Central memory CD4-positive, alpha-beta T cell (primary cell): ENCODE data around the gene APBA1.

Experiments used
- DNase-seq: peaks from one replicate; pipeline ENCODE4 v3.0.0; 2022

The APBA1 gene

GRCh38 chr9:69516353-69517322 lies 155.5 kb downstream of the APBA1 start:
- no peak for DNase-seq

DNA sequence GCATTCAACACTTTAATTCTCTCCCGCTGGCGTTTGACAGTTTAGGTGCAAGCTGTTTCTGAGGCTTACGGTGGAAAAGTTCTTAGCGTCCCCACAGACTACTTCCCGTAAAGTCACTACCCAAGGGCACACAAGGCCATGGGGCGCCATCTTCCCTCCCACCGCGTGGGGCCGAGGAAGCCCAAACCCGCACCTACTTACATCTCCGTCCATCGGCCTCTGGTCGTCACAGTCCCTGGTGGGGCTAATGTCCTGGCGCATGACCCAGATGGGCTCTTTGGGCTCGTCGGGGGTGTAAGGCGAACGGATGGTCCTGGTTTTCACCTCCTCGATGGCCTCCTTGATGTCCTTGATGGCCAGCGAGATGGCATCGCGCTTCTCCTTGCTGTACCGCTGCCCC lies 156.4 kb downstream of the APBA1 start:
- no peak for DNase-seq

DNA sequence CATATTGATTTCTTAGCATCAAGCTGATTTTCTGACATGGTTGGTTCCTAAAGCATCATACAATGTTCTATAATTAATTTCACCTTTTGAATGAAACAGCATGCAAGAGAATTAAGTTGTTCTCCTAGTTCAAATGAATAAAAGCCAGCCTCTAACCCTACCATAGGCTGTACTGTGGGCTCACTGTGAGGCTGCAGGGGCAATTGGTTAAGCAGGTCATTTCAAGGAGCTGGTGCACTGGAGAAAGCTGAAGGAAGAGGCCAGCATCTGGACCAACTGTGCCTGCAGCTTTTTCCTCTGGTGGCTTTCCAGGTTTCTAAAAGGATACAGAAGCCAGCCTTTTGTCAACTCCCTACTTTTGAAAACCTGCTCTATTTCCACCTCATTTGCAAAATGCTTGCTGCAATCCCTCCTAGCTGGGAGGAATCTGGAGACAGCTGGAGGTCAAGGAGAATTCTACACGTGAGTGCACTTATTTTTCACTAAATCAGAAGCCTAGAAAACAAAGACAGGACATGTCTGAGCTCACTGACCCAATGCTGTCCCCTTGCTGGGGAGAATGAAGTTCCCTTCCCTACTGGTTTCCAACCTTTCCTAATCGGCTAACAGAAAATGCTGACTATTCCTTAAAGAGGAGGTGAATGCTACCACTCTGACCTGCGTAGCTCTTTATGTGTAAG lies 158.9 kb downstream of the APBA1 start:
- DNase-seq, result no peak

- no peak for DNase-seq
Measured at GRCh38 chr9:69504058-69504457, 168.1 kb downstream of the APBA1 start.

DNA sequence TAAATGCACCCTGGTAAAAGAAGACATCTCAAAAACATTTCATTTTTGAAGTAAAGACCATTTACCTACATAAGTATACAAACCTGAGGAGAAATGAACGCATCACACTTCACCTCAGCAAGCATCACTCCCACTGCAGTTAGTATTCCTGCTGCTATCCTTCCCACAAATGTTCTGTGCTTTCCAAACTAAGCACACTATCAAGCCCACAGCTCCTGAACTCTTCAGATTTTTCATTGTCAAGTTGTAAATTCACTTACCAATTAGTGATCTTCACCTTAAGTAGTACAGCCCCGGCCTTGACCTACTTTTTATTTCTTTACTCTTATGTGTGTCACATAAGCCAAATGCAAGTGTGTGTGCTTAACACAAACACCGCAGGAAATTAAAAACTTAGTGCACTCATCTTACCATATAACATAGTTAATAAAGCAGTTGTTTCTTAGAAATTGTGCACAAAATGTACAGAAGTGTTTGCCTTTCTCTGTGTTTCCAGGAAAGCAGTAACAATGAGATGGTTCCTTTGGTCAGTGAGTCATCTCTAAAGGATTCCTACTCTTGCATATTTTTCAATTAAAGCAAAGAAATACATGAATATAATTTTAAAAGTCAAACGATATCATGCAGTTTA lies 169.4 kb downstream of the APBA1 start:
- DNase-seq, result no peak

- no peak for DNase-seq
Measured at GRCh38 chr9:69500896-69501295, 171.3 kb downstream of the APBA1 start.

- DNase-seq, result no peak
Measured at GRCh38 chr9:69499959-69500358, 172.2 kb downstream of the APBA1 start.

DNA sequence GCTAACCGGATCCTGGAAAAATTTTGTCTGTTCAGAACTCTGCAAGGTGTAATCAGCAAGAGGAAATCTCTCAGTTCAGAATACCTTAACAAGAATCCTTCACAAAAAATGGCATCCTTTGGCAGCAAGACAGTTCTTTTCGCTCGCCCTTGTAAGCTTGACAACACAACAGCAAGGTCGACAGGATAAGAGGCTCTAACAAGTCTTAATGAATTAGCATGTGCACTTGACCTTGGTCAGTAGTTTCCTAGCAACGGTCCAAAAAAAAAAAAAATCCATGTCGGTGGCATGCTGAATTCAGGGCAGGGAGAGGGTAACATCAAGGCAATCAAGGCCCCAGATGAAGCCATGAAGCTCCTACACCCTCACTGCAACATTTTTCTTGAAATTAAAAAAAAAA lies 172.8 kb downstream of the APBA1 start:
- no peak for DNase-seq

DNA sequence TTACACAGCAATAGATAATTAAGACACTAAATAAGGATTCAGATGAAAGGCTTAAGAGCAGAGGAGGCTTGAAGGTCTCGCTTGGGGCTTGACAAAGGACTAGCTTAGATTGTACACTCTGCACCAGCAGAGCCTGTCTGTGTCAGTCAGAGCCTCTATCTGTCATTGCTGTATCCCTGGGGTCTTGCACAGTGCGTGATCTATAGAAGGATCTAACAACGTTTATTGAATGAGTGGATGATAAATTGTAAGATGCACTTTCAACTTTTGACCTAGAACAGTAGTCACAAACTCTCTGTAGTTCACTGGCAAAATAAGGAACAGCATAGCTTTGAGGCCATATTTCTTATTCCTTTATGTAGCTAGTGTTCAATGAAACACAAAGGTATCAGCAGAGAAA lies 173.7 kb downstream of the APBA1 start:
- DNase-seq, result no peak

DNA sequence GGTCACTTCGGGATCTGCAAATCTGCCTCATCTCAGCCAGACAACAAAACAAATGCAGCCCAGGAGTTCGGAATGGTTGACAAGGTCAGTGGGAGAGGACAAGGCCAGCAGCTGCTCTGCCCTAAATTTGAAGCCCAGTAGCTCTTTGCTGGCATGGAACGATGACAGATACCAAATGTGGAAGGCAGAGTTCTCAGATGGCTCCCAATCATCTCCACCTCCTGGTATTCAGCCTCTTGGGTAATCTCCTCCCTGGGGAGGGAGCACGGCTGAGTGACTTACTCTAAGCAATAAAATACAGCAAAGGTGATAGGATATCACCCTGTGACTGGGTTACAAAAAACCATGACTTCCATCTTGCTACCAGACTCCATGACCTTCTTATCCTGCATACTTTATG lies 174.4 kb downstream of the APBA1 start:
- DNase-seq, result no peak

DNA sequence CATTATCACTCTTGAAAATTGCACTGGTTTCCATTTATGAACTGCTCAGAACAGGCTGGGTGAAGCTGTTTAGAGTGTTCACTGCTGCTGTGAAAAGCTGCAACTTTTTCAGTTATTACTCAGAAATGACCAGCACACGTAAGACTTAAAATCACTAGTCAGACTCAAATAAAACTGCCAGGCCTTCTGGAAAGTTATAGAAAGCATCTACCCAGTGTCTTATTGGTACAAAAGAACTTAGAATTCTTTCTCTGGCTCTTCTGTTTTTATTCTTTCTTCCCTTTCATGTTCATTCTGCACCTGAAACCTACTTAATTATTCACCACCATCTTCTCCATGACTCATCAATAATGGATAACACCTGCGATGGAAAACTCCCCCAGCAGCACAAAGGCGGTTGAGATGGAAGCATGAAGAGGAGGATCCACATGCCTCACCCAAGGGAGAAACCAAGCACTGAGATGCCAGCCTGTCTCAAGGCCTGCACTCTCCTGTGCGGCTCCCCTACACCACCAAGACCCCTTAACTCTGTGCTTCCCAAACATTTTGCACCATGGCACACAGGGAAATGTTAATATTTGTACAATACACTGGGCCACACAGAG lies 175.2 kb downstream of the APBA1 start:
- no peak for DNase-seq

- no peak for DNase-seq
Measured at GRCh38 chr9:69495296-69495695, 176.9 kb downstream of the APBA1 start.

DNA sequence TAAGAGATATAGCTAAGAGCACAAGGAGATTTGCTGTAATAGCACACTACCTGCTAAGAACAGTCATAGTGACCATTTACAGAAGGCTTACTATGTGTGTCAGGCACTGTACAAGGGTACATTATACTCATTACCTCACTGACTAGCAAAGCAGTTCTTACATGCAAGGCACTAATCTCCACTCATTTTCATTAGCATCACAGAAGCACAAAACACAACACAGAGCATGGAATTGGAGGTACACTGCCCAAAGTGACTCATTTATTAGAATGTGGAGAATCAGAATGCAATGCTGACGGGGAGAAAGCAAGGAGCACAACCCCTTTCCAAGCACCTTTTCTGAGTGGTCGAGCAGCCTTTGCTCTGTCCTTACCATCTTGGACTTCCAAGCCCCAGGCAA lies 177.4 kb downstream of the APBA1 start:
- DNase-seq, result no peak

- no peak for DNase-seq
Measured at GRCh38 chr9:69494208-69494607, 178.0 kb downstream of the APBA1 start.

- DNase-seq, result no peak
Measured at GRCh38 chr9:69486498-69486897, 185.7 kb downstream of the APBA1 start.

DNA sequence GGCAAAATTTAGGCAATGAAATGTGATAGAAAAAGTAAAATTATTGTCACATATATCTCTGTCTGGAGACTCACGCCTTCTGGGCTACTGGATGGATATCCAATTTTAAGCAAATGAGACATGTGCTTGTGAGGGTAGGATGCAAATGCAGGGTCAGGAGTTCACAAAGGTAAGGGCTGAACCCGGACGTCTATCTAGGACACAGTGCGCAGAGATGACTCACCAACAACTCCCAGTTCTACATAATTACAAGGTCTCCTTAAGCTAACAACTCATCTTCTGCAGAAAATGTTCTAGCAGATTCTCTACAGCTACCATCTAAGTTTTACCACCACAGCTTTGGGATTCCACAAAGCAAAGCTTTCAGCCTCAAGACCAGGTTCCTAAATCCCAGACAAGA lies 186.7 kb downstream of the APBA1 start:
- peak; percentile 12 for DNase-seq

- DNase-seq, result no peak
Measured at GRCh38 chr9:69483886-69484422, 188.2 kb downstream of the APBA1 start.

- DNase-seq, result no peak
Measured at GRCh38 chr9:69476797-69477196, 195.4 kb downstream of the APBA1 start.

- peak; percentile 1 for DNase-seq
Measured at GRCh38 chr9:69476016-69476415, 196.2 kb downstream of the APBA1 start.

DNA sequence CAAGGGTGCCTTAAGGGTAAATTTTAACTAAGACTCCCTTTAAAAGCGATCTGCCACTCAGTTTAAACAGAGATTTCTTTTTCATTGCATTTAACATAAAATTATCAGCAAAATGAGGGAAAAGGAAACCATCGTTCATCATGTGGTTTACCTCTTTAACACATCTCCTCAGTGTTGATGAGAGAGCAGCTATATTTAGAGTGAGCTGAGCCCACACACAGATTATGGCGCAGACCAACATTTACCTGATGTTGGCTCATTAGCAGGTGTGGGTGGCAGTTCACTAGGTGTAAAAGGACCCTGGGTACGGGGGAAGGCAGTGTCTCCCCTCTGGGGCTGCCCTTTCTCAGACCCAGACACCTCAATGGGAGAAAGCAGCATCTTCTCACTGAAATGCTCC lies 197.3 kb downstream of the APBA1 start:
- no peak for DNase-seq

- DNase-seq, result no peak
Measured at GRCh38 chr9:69472101-69472620, 200.0 kb downstream of the APBA1 start.

DNA sequence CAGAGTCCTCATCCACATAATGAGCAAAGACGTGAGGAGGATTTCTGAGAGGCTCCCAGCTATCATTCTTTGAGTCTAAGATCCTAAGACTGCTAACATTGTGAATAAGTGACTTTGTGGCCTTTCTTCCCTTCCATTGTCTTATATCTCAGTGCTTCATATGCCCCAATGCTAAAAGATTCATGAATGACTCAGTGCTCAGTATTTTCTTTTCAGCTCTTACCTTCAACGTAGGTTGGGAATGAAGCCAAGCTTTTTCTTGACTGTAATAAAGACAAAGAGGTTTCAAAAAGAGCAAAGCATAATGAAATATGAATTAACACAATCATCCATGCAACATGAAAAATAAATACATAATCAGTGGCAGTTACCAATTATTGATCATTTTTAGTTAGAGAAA lies 200.7 kb downstream of the APBA1 start:
- no peak for DNase-seq
